ENCODE measurements around the gene ISM1. TPM values are rescaled to one million over a fixed set of nuclear protein-coding genes. Genes with fewer than 3 reads are reported as not detected.

The ISM1 gene
- total RNA-seq, 1 experiment from 2014 or later = not detected

DNA sequence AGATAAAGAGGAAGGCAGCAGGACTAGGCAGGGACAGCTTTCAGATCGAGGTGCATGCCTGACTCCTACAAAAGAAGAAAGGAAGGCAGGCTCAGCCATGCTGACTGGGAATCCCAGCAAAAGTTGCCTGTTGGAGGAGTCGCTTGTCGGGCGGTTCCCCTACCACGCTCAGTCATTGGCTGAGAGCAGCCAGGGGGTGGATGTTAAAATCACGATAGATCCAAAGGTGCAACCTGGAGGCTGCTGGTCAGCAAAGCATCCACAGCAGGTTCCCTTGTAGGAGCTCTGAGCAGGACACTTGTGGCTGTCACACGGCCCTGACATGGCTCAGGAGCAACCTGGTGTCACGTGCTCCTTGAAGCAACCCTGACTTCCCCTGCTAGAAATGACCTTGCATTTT, 74.6 kb downstream of the ISM1 start:
- no peak for DNase-seq
- no peaks in the 10 kb centered on the region for H3K9me2 ChIP-seq (replicated peaks; ENCODE audit: insufficient read depth, low read length)
- H3K4me1 ChIP-seq (ENCODE audit: low read length) = peaks cover 6% of the 10 kb centered on the region; the same call in 1 of the 2 replicates
- no peak overlapping the region for H3K9ac ChIP-seq (ENCODE audit: low read length)
- no peaks in the 10 kb centered on the region for H3K27me3 ChIP-seq (ENCODE audit: low read length)
- H3K79me2 ChIP-seq (ENCODE audit: low read length) = no peaks in the 10 kb centered on the region
- no peak overlapping the region for H2AFZ ChIP-seq (ENCODE audit: low read length)
- no peak overlapping the region for H3K4me2 ChIP-seq (ENCODE audit: low read depth, low read length, poor library complexity, severe bottlenecking)
- H3K36me3 ChIP-seq (ENCODE audit: insufficient read depth, low read length) = no peaks in the 10 kb centered on the region
- H4K20me1 ChIP-seq (ENCODE audit: insufficient read depth, low read depth, low read length) = no peaks in the 10 kb centered on the region
- H3K27ac ChIP-seq (ENCODE audit: low read length) = no peak overlapping the region
- H3K4me3 ChIP-seq (ENCODE audit: low read length) = no peak overlapping the region
- no peaks in the 10 kb centered on the region for H3K9me3 ChIP-seq (ENCODE audit: low read length)

- H4K20me1 ChIP-seq (ENCODE audit: insufficient read depth, low read depth, low read length) = no peaks in the 10 kb centered on the region
- no peaks in the 10 kb centered on the region for H3K9me2 ChIP-seq (replicated peaks; ENCODE audit: insufficient read depth, low read length)
- DNase-seq = no peak
- H3K4me2 ChIP-seq (ENCODE audit: low read depth, low read length, poor library complexity, severe bottlenecking) = no peak overlapping the region
- no peak overlapping the region for H2AFZ ChIP-seq (ENCODE audit: low read length)
- no peaks in the 10 kb centered on the region for H3K36me3 ChIP-seq (ENCODE audit: insufficient read depth, low read length)
- peaks cover 6% of the 10 kb centered on the region; the same call in 1 of the 2 replicates for H3K4me1 ChIP-seq (ENCODE audit: low read length)
- H3K27me3 ChIP-seq (ENCODE audit: low read length) = no peaks in the 10 kb centered on the region
- no peak overlapping the region for H3K4me3 ChIP-seq (ENCODE audit: low read length)
- H3K79me2 ChIP-seq (ENCODE audit: low read length) = no peaks in the 10 kb centered on the region
- no peaks in the 10 kb centered on the region for H3K9me3 ChIP-seq (ENCODE audit: low read length)
- no peak overlapping the region for H3K27ac ChIP-seq (ENCODE audit: low read length)
- H3K9ac ChIP-seq (ENCODE audit: low read length) = no peak overlapping the region
Observed at GRCh38 chr20:13296070-13296469, 75.0 kb downstream of the ISM1 start.

DNA sequence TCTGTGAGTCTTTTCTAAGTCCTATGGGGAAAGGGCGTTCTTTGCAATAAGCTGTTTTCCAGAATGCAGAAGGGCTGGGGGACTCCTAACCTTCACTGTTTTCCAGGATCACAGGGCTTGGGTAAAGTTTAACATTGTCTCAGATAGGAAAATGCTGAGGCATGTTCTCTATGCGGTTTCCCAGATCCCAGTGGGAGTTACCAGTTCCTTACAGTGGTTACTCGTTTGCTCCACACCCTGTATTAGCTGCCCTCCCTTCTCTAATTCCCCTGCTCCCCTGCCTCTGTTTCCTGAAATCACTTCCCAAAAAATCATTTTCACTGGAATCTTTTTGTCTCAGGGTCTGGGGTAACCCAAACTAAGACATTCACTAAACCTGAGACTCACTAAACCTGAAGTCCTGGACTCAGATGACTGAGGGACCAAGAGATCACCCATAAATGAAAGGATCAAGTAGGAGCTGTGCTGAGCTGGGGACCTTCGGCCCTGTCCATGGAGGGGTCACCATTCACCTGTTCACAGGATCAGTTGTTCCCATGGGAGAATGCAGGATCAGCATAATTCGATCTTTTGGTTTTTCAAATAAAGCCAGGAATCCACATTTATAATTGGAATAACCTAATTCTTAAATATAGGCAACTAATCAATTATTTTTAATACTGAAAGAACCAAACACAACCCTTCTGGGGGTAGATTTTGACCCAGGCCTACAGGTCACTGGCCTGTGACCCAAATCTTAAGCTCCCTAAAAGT, 76.2 kb downstream of the ISM1 start:
- no peak overlapping the region for H3K9ac ChIP-seq (ENCODE audit: low read length)
- H3K27me3 ChIP-seq (ENCODE audit: low read length) = no peaks in the 10 kb centered on the region
- DNase-seq = no peak
- no peaks in the 10 kb centered on the region for H4K20me1 ChIP-seq (ENCODE audit: insufficient read depth, low read depth, low read length)
- no peaks in the 10 kb centered on the region for H3K36me3 ChIP-seq (ENCODE audit: insufficient read depth, low read length)
- no peak overlapping the region for H3K4me3 ChIP-seq (ENCODE audit: low read length)
- H3K79me2 ChIP-seq (ENCODE audit: low read length) = no peaks in the 10 kb centered on the region
- H3K4me2 ChIP-seq (ENCODE audit: low read depth, low read length, poor library complexity, severe bottlenecking) = no peak overlapping the region
- no peaks in the 10 kb centered on the region for H3K9me2 ChIP-seq (replicated peaks; ENCODE audit: insufficient read depth, low read length)
- no peaks in the 10 kb centered on the region for H3K9me3 ChIP-seq (ENCODE audit: low read length)
- no peak overlapping the region for H2AFZ ChIP-seq (ENCODE audit: low read length)
- no peak overlapping the region for H3K27ac ChIP-seq (ENCODE audit: low read length)
- H3K4me1 ChIP-seq (ENCODE audit: low read length) = peaks cover 6% of the 10 kb centered on the region; the same call in 1 of the 2 replicates

DNA sequence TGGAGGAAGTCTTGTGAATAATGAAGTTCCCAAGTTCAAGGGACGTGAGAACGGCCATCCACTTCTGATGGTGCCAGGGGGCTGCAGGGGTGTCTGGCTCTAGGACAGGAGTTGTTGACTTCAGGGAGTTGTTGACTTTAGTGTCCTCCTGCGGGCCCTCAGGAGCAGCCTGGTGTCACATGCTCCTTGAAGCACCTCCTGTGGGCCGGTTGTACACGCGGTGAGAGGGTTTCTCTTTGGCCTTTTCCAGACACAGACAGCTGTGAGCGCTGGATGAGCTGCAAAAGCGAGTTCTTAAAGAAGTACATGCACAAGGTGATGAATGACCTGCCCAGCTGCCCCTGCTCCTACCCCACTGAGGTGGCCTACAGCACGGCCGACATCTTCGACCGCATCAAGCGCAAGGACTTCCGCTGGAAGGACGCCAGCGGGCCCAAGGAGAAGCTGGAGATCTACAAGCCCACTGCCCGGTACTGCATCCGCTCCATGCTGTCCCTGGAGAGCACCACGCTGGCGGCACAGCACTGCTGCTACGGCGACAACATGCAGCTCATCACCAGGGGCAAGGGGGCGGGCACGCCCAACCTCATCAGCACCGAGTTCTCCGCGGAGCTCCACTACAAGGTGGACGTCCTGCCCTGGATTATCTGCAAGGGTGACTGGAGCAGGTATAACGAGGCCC, 77.8 kb downstream of the ISM1 start:
- Histone ChIP-seq H3K4me1 (ENCODE audit: low read length) (peaks cover 6% of the 10 kb centered on the region; the same call in 1 of the 2 replicates), H3K9me3 (ENCODE audit: low read length) (no peaks in the 10 kb centered on the region), H3K9ac (ENCODE audit: low read length) (no peak overlapping the region), H3K9me2 (replicated peaks; ENCODE audit: insufficient read depth, low read length) (no peaks in the 10 kb centered on the region), H2AFZ (ENCODE audit: low read length) (no peak overlapping the region), H3K4me2 (ENCODE audit: low read depth, low read length, poor library complexity, severe bottlenecking) (no peak overlapping the region), H3K36me3 (ENCODE audit: insufficient read depth, low read length) (no peaks in the 10 kb centered on the region), H3K27ac (ENCODE audit: low read length) (no peak overlapping the region), H3K4me3 (ENCODE audit: low read length) (no peak overlapping the region), H3K79me2 (ENCODE audit: low read length) (no peaks in the 10 kb centered on the region), H3K27me3 (ENCODE audit: low read length) (no peaks in the 10 kb centered on the region), H4K20me1 (ENCODE audit: insufficient read depth, low read depth, low read length) (no peaks in the 10 kb centered on the region)
- DNase-seq = no peak

GRCh38 chr20:13299401-13299800, 78.3 kb downstream of the ISM1 start:
- Histone ChIP-seq H4K20me1 (ENCODE audit: insufficient read depth, low read depth, low read length) (no peaks in the 10 kb centered on the region), H3K79me2 (ENCODE audit: low read length) (no peaks in the 10 kb centered on the region), H3K36me3 (ENCODE audit: insufficient read depth, low read length) (no peaks in the 10 kb centered on the region)

GRCh38 chr20:13301596-13301995, 80.5 kb downstream of the ISM1 start:
- Histone ChIP-seq H3K4me2 (ENCODE audit: low read depth, low read length, poor library complexity, severe bottlenecking) (no peak overlapping the region), H3K9ac (ENCODE audit: low read length) (no peak overlapping the region), H3K27ac (ENCODE audit: low read length) (no peak overlapping the region), H3K4me1 (ENCODE audit: low read length) (peaks cover 6% of the 10 kb centered on the region; the same call in 1 of the 2 replicates), H3K9me3 (ENCODE audit: low read length) (no peaks in the 10 kb centered on the region), H3K27me3 (ENCODE audit: low read length) (no peaks in the 10 kb centered on the region), H3K36me3 (ENCODE audit: insufficient read depth, low read length) (no peaks in the 10 kb centered on the region), H4K20me1 (ENCODE audit: insufficient read depth, low read depth, low read length) (0 out of 2 replicates have a peak, but pooled peaks cover 1% of the 10 kb centered on the region), H3K4me3 (ENCODE audit: low read length) (no peak overlapping the region), H3K9me2 (replicated peaks; ENCODE audit: insufficient read depth, low read length) (no peaks in the 10 kb centered on the region), H2AFZ (ENCODE audit: low read length) (no peak overlapping the region), H3K79me2 (ENCODE audit: low read length) (no peaks in the 10 kb centered on the region)
- DNase-seq = no peak

More at GRCh38 chr20:13299401-13299800, 78.3 kb downstream of the ISM1 start:
- Histone ChIP-seq H2AFZ (ENCODE audit: low read length) (no peak overlapping the region), H3K9me2 (replicated peaks; ENCODE audit: insufficient read depth, low read length) (no peaks in the 10 kb centered on the region), H3K27me3 (ENCODE audit: low read length) (no peaks in the 10 kb centered on the region), H3K27ac (ENCODE audit: low read length) (no peak overlapping the region), H3K4me2 (ENCODE audit: low read depth, low read length, poor library complexity, severe bottlenecking) (no peak overlapping the region), H3K4me1 (ENCODE audit: low read length) (peaks cover 6% of the 10 kb centered on the region; the same call in 1 of the 2 replicates), H3K9ac (ENCODE audit: low read length) (no peak overlapping the region), H3K4me3 (ENCODE audit: low read length) (no peak overlapping the region), H3K9me3 (ENCODE audit: low read length) (no peaks in the 10 kb centered on the region)
- peak; percentile 63 for DNase-seq

DNA sequence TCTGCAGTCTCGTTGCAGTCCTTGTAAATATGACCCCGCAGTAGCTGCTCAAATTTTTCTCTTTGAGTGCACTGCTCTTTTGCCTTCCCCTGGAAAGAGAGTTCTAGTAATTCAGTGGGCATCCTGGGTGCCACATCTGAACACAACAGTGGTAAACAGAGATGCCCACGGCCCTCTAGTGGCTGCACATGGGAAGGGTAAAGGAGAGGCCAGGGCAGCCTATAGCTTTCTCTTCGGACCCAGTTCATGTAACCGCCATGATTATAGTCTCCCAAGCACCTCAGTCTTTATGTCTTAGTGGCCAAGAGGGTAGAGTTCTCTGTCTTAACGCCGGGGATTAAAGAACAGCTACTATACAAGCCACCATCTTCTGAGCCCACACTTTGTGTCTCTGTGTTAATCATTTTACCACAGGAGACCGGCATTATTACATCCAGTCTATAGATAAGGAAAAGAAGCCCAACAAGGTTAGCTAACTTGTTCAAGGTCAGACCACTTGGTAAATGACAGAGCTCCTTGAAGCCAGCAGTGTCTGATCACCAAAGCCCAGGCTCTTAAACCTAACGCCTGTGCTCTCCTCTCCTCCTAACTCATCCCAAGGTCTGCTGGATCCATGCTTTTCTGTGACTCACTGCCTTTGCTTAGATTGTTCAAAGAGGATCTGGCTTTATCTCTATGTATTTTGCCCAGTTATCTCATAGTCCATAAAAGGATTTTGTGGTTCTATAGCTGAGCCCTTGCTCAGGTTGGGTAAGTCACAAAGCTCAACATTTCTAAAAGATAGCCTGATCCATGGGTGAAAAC, 81.8 kb downstream of the ISM1 start:
- peak; percentile 69 for DNase-seq
- H3K27ac ChIP-seq (ENCODE audit: low read length) = no peak overlapping the region
- no peak overlapping the region for H3K4me2 ChIP-seq (ENCODE audit: low read depth, low read length, poor library complexity, severe bottlenecking)
- no peak overlapping the region for H2AFZ ChIP-seq (ENCODE audit: low read length)
- no peaks in the 10 kb centered on the region for H3K79me2 ChIP-seq (ENCODE audit: low read length)
- 0 out of 2 replicates have a peak, but pooled peaks cover 2% of the 10 kb centered on the region for H4K20me1 ChIP-seq (ENCODE audit: insufficient read depth, low read depth, low read length)
- H3K27me3 ChIP-seq (ENCODE audit: low read length) = no peaks in the 10 kb centered on the region; the same call in 1 of the 2 replicates
- no peaks in the 10 kb centered on the region for H3K9me2 ChIP-seq (replicated peaks; ENCODE audit: insufficient read depth, low read length)
- H3K4me3 ChIP-seq (ENCODE audit: low read length) = no peak overlapping the region
- peaks cover 6% of the 10 kb centered on the region; the same call in 1 of the 2 replicates for H3K4me1 ChIP-seq (ENCODE audit: low read length)
- no peaks in the 10 kb centered on the region for H3K36me3 ChIP-seq (ENCODE audit: insufficient read depth, low read length)
- H3K9me3 ChIP-seq (ENCODE audit: low read length) = no peaks in the 10 kb centered on the region
- H3K9ac ChIP-seq (ENCODE audit: low read length) = no peak overlapping the region

GRCh38 chr20:13305284-13305683, 84.2 kb downstream of the ISM1 start:
- Histone ChIP-seq H3K9me2 (replicated peaks; ENCODE audit: insufficient read depth, low read length) (no peaks in the 10 kb centered on the region), H2AFZ (ENCODE audit: low read length) (no peak overlapping the region), H3K4me3 (ENCODE audit: low read length) (no peak overlapping the region), H3K9me3 (ENCODE audit: low read length) (no peaks in the 10 kb centered on the region), H4K20me1 (ENCODE audit: insufficient read depth, low read depth, low read length) (0 out of 2 replicates have a peak, but pooled peaks cover 2% of the 10 kb centered on the region), H3K27ac (ENCODE audit: low read length) (no peak overlapping the region), H3K4me2 (ENCODE audit: low read depth, low read length, poor library complexity, severe bottlenecking) (no peak overlapping the region), H3K79me2 (ENCODE audit: low read length) (no peaks in the 10 kb centered on the region), H3K4me1 (ENCODE audit: low read length) (no peaks in the 10 kb centered on the region), H3K9ac (ENCODE audit: low read length) (no peak overlapping the region), H3K36me3 (ENCODE audit: insufficient read depth, low read length) (no peaks in the 10 kb centered on the region), H3K27me3 (ENCODE audit: low read length) (no peaks in the 10 kb centered on the region; the same call in 1 of the 2 replicates)
- DNase-seq = no peak

Data from Karpas-422 (cell line).